ENCODE data around the gene SLC35E2B.

- TF ChIP-seq POLR2AphosphoS5 (IDR thresholded peaks at IDR 0.05; ENCODE audit: insufficient read depth in 1 of 2, low read depth in 1 of 2), result no peak
- TF ChIP-seq, protein P1, sequence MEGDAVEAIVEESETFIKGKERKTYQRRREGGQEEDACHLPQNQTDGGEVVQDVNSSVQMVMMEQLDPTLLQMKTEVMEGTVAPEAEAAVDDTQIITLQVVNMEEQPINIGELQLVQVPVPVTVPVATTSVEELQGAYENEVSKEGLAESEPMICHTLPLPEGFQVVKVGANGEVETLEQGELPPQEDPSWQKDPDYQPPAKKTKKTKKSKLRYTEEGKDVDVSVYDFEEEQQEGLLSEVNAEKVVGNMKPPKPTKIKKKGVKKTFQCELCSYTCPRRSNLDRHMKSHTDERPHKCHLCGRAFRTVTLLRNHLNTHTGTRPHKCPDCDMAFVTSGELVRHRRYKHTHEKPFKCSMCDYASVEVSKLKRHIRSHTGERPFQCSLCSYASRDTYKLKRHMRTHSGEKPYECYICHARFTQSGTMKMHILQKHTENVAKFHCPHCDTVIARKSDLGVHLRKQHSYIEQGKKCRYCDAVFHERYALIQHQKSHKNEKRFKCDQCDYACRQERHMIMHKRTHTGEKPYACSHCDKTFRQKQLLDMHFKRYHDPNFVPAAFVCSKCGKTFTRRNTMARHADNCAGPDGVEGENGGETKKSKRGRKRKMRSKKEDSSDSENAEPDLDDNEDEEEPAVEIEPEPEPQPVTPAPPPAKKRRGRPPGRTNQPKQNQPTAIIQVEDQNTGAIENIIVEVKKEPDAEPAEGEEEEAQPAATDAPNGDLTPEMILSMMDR (IDR thresholded peaks at IDR 0.05), result no peak
Measured at GRCh38 chr1:1671365-1672119, 21.1 kb downstream of the SLC35E2B start.

All from vagina (tissue), 2 donors.